ENCODE measurements around the gene CAPSL.
"Not testable (repeated sequence)": the region's sequence is repeated elsewhere in the genome, so short reads cannot be mapped to it uniquely, and the experiment has no call there.

GRCh38 chr5:35892799-35893198 lies 45.6 kb downstream of the CAPSL start:
- not testable (repeated sequence) for TF ChIP-seq EZH2 (IDR thresholded peaks at IDR 0.05; ENCODE audit: borderline replicate concordance, low read depth, low read length, severe bottlenecking); CTCF (IDR thresholded peaks at IDR 0.05; ENCODE audit: extremely low read depth in 1 of 2, insufficient read depth in 1 of 2, low read depth in 1 of 2, low read length in 2 of 2); MYC (IDR thresholded peaks at IDR 0.05; ENCODE audit: low read depth, low read length); FOS (IDR thresholded peaks at IDR 0.05; ENCODE audit: borderline replicate concordance, insufficient read depth, low read length); POLR2AphosphoS5 (IDR thresholded peaks at IDR 0.05; ENCODE audit: insufficient read depth, low read depth, low read length)

All from endothelial cell of umbilical vein (primary cell).